Coronary artery (tissue), 2 donors: ENCODE data around the gene SIGLEC14.
"Not testable (repeated sequence)": the region's sequence is repeated elsewhere in the genome, so short reads cannot be mapped to it uniquely, and the experiment has no call there.

Source experiments
- DNase-seq: peaks from one replicate; pipeline ENCODE4 v3.0.0-alpha.2; 2017; ENCODE audit warnings: low spot score
- H3K27ac ChIP-seq, 2 donors: fragments of 200-600 bp; sonication (generic); one replicate each; pipeline ENCODE4 v1.5.1; 2016 to 2019
- H3K4me3 ChIP-seq: fragments of 200-600 bp; sonication (generic); 2 replicates; pipeline ENCODE4 v1.5.1; 2016; ENCODE audit warnings: mild to moderate bottlenecking, moderate library complexity
- TF ChIP-seq, protein P1 (sequence below): fragments of 200-600 bp; sonication (generic); IDR thresholded peaks from one replicate; pipeline ENCODE4 v1.5.1; 2019; ENCODE audit warnings: antibody characterized with exemption

The SIGLEC14 gene

DNA sequence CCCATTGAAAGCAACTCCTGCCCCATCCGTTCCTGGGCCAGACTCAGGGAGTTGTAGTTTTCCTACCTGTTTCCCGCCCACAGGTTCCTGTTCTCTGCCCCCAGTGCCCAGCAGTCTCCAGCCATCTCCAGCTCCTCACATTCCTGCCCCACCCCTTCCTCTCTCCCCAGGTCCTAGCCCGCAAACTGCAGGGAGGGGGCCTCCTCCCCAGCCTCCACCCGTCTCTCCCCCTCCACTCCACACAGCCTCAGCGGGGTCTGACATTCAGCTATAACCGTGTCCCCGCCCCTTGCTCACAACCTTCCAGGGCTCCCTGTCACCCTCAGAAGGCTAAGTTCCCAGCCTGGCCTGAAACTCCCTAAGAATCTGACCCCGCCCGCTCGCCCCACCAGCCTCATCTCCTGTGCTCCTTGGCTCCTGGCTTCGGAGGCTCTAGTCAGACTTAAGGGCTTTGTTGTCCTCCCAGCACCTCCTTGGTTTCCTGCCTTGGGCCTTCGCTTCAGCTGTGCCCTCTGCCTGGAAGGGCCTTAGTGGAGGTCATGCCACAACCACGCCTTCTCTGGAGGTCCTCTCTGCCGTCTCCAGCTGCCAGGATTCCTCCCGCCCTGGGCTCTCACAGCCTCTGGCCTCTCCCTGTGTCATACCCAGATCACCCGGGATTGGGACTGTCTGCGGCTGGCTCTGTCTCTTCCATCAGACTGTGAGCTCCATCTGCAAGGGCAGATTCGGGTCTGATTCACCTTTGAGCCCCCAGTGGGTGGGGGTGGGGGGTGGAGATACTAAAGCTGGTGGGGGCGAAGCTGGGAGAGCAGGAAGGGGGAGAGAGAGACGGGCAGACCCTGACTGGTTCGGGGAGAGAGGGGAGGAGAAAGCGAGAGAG lies 41.4 kb upstream of the SIGLEC14 start:
- DNase-seq = peak; percentile 89
- H3K4me3 ChIP-seq = peak overlapping the region; percentile 95
- H3K27ac ChIP-seq = peak overlapping the region; percentile 99
- TF ChIP-seq, protein P1, sequence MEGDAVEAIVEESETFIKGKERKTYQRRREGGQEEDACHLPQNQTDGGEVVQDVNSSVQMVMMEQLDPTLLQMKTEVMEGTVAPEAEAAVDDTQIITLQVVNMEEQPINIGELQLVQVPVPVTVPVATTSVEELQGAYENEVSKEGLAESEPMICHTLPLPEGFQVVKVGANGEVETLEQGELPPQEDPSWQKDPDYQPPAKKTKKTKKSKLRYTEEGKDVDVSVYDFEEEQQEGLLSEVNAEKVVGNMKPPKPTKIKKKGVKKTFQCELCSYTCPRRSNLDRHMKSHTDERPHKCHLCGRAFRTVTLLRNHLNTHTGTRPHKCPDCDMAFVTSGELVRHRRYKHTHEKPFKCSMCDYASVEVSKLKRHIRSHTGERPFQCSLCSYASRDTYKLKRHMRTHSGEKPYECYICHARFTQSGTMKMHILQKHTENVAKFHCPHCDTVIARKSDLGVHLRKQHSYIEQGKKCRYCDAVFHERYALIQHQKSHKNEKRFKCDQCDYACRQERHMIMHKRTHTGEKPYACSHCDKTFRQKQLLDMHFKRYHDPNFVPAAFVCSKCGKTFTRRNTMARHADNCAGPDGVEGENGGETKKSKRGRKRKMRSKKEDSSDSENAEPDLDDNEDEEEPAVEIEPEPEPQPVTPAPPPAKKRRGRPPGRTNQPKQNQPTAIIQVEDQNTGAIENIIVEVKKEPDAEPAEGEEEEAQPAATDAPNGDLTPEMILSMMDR = no peak

DNA sequence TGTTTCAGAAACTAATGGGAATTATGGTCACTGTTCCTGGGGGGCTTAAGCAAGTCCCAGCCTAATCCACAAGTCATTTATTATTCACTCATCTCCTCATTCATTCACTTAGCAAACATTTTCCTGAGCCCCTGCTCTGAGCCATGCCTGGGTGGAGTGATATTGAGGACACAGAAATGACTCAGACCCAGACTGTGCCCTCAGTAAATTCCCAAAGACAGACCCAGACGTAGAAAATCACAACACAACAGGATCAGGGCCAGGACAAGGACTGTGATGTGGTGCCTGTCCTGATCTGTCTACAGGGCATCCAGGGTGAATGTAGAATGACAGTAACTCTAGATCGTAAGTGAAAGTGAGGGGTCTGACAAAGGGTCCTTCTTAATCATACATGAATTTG lies 39.5 kb upstream of the SIGLEC14 start:
- Histone ChIP-seq H3K27ac (no peak overlapping the region), H3K4me3 (no peak overlapping the region)
- DNase-seq = no peak
- TF ChIP-seq, protein P1 = no peak

DNA sequence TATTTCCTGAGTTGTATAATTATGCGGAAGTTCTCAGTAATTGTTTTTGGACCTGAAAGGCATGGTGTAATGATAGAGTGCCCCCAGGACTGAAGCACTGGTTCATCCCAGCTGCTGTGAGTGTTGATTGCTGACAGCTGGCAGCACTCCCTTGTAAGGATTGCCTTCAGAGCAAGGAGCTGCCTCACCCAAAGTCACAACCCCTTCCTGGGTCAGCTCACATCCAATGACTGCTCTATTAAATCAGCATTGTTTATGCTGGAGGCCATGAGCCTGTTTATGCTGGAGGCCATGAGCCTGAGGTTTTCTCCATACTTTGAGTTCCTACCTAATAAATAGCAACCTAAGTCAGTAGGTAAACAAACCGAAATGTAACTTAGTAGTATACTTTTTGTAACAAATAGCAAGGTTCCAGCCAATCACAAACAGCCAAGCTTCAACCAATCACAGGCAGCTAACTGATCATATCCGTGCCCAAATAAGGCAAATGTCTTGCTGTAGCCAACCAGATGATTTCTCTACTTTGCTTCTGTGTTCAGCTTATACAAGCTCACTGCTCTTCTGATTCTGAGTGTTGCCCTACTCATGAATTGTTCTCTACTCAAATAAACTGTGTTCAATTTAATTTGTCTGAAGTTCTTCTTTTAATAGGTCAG lies 34.8 kb upstream of the SIGLEC14 start:
- Histone ChIP-seq H3K27ac (no peak overlapping the region), H3K4me3 (no peak overlapping the region)
- no peak for DNase-seq
- TF ChIP-seq, protein P1 = no peak

DNA sequence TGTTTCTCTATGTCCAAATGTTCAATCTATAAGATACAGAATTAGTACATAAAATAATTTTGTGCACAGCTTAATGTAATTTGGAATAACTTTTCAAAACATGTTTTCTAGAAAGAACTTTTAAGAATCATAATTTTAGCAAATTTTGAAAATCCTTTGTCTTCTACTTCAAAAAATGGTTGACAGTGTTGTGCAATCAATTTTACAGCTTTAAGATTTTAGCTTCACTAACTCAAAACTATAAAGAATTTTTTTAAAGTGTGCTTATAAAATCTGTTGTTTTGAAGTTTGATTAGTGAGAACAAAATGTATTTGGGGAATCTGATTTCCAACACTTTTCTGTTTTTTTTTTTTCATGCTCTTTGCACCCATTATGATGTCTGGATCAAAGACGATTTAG lies 33.8 kb upstream of the SIGLEC14 start:
- TF ChIP-seq, protein P1 = no peak
- DNase-seq = no peak
- Histone ChIP-seq H3K4me3 (no peak overlapping the region), H3K27ac (no peak overlapping the region)

GRCh38 chr19:51676566-51677083 lies 30.0 kb upstream of the SIGLEC14 start:
- Histone ChIP-seq H3K27ac (no peak overlapping the region), H3K4me3 (no peak overlapping the region)
- DNase-seq = no peak
- TF ChIP-seq, protein P1 = no peak

DNA sequence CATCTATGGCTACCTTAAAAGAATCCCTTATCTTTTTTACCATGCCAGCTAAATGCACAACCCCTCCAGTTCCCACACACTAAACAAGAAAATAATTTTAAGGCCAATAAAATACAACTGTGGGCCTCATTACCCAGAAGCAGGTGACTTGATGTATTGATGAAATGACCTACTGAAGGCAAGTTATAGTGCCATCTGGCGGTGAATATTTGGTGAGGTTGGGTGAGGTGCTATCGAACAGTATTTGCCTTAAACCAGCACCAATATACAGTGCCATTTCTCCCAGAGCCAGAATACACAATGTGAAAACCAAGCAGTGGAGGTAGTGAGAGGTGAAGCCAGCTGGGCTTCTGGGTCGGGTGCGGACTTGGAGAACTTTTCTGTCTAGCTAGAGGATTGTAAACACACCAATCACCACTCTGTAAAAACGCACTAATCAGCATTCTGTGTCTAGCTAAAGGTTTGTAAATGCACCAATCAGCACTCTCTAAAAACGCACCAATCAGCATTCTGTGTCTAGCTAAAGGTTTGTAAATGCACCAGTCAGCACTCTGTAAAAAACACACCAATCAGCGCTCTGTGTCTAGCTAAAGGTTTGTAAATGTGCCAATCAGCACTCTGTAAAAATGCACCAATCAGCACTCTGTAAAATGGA lies 29.4 kb upstream of the SIGLEC14 start:
- DNase-seq, H3K4me3 ChIP-seq: not testable (repeated sequence)

GRCh38 chr19:51668216-51668615 lies 21.6 kb upstream of the SIGLEC14 start:
- no peak for DNase-seq
- no peak overlapping the region for H3K27ac ChIP-seq
- H3K4me3 ChIP-seq = no peak overlapping the region
- TF ChIP-seq, protein P1 = no peak

More for the DNA sequence above, 29.4 kb upstream of the SIGLEC14 start:
- H3K27ac ChIP-seq = not testable (repeated sequence)
